Measurements from ENCODE around the gene ATG13. TPM values are rescaled to one million over a fixed set of nuclear protein-coding genes. Genes with fewer than 3 reads are reported as not detected.

The ATG13 gene
- total and polyA plus RNA-seq, 2 experiments from 2014 or later: 32.9 to 71.1 TPM

GRCh38 chr11:46639197-46639839 lies 22.0 kb downstream of the ATG13 start (continued):
- TF ChIP-seq CTCF (conservative IDR thresholded peaks at IDR 0.05; ENCODE audit: low read depth in 2 of 2) (no peak), EZH2phosphoT487 (IDR thresholded peaks at IDR 0.05; ENCODE audit: unreplicated experiment) (no peak), POLR2AphosphoS5 (IDR thresholded peaks at IDR 0.05; ENCODE audit: low read depth) (no peak)

DNA sequence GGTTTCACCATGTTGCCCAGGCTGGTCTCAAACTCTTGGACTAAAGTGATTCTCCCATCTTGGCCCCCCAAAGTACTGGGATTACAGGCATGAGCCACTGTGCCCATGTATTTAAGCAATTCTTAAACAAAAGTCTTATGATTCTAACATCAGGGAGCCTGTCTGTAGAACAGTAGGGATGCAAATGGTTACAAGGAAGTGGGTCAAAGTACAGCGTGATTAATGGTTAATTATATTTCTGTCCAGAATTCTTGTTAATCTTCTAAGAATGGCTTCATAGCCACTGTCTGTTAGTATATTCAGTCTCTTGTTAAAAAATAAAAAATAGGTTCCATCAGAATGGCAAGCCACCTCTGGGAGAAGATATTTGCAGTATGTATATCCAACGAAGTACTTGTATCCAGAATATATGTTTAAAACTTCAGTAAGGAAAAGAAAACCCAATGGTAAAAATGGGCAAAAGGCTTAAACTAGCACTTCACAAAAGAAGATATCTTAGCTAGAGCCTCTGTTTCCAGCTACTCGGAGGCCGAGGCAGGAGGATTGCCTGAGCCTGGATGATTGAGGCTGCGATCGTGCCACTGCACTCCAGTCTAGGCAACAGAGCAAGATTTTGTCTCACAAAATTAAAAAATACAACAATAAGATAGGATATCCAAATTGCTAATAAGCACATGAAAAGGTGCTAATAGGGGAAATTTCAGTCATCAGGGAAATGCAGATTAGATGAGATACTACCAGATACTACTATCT lies 22.9 kb downstream of the ATG13 start:
- Histone ChIP-seq H3K36me3 (ENCODE audit: insufficient read depth) (no peaks in the 10 kb centered on the region; the same call in 1 of the 2 replicates), H3K4me1 (ENCODE audit: insufficient read depth) (no peaks in the 10 kb centered on the region), H2AFZ (no peak overlapping the region), H3K4me3 (no peak overlapping the region), H3F3A (replicated peaks; ENCODE audit: low read depth) (no peaks in the 10 kb centered on the region), H3K9me2 (ENCODE audit: insufficient read depth) (0 out of 2 replicates have a peak, but pooled peaks cover 7% of the 10 kb centered on the region), H3K27me3 (ENCODE audit: insufficient read depth) (no peaks in the 10 kb centered on the region), H4K20me1 (replicated peaks; ENCODE audit: insufficient read depth) (peaks cover 6% of the 10 kb centered on the region; the same call in 1 of the 2 replicates), H3K27ac (ENCODE audit: low read depth) (no peak overlapping the region), H3K4me2 (no peak overlapping the region), H3K79me2 (replicated peaks; ENCODE audit: insufficient read depth) (0 out of 2 replicates have a peak, but pooled peaks cover 4% of the 10 kb centered on the region)
- no peak for DNase-seq (ENCODE audit: low spot score)
- Mint-ChIP-seq H3K4me3 (no peak overlapping the region), H3K9me3 (no peaks in the 10 kb centered on the region; the same call in 2 of the 3 replicates), H3K36me3 (ENCODE audit: low read depth) (peaks cover 22% of the 10 kb centered on the region; the same call in 2 of the 3 replicates), H3K4me1 (no peaks in the 10 kb centered on the region), H3K27me3 (ENCODE audit: insufficient read depth, low read depth, poor library complexity) (peaks cover 2% of the 10 kb centered on the region), H3K27ac (no peak overlapping the region)
- no peak for TF ChIP-seq EZH2phosphoT487 (IDR thresholded peaks at IDR 0.05; ENCODE audit: unreplicated experiment)
- TF ChIP-seq, protein P1, sequence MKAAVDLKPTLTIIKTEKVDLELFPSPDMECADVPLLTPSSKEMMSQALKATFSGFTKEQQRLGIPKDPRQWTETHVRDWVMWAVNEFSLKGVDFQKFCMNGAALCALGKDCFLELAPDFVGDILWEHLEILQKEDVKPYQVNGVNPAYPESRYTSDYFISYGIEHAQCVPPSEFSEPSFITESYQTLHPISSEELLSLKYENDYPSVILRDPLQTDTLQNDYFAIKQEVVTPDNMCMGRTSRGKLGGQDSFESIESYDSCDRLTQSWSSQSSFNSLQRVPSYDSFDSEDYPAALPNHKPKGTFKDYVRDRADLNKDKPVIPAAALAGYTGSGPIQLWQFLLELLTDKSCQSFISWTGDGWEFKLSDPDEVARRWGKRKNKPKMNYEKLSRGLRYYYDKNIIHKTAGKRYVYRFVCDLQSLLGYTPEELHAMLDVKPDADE (IDR thresholded peaks at IDR 0.05): no peak
- TF ChIP-seq CTCF (conservative IDR thresholded peaks at IDR 0.05; ENCODE audit: low read depth in 2 of 2): no peak
- TF ChIP-seq JUNB (IDR thresholded peaks at IDR 0.05; ENCODE audit: unreplicated experiment): no peak
- no peak for TF ChIP-seq EZH2 (IDR thresholded peaks at IDR 0.05; ENCODE audit: low read depth, unreplicated experiment)
- no peak for TF ChIP-seq STAT1 (IDR thresholded peaks at IDR 0.05; ENCODE audit: unreplicated experiment)
- no peak for TF ChIP-seq CREB1 (CRISPR knock-in tag; IDR thresholded peaks at IDR 0.05; ENCODE audit: low read depth)
- TF ChIP-seq POLR2AphosphoS5 (IDR thresholded peaks at IDR 0.05; ENCODE audit: low read depth): no peak
- TF ChIP-seq ZNF331 (CRISPR knock-in tag; IDR thresholded peaks at IDR 0.05; ENCODE audit: low read depth): no peak
- no peak for TF ChIP-seq REST (IDR thresholded peaks at IDR 0.05; ENCODE audit: unreplicated experiment)
- no peak for ATAC-seq
